SU-DHL-6 (cell line): ENCODE data around the gene AFF2.

Experiments used
- H2AFZ ChIP-seq: fragments of 200-600 bp; sonication (generic); 2 replicates; pipeline ENCODE4 v1.6.1; 2014; ENCODE audit warnings: low read depth, mild to moderate bottlenecking, moderate library complexity, mixed read lengths, antibody characterized with exemption, low read length; ENCODE audit not compliant: severe bottlenecking
- H3F3A ChIP-seq: fragments of 200-600 bp; shearing (Covaris generic); 2 replicates; pipeline ENCODE4 v1.6.0; 2016; ENCODE audit warnings: antibody characterized with exemption, mild to moderate bottlenecking; ENCODE audit not compliant: insufficient read depth
- H3K27ac ChIP-seq: fragments of 200-600 bp; sonication (generic); 2 replicates; pipeline ENCODE4 v1.5.1; 2016; ENCODE audit warnings: low read depth, mild to moderate bottlenecking, low read length, moderate library complexity, mixed read lengths
- H3K27me3 ChIP-seq: fragments of 200-600 bp; sonication (generic), shearing (Covaris generic); 2 replicates; pipeline ENCODE4 v1.6.0; 2014; ENCODE audit warnings: mild to moderate bottlenecking, low read length
- H3K36me3 ChIP-seq: fragments of 200-600 bp; sonication (generic); 2 replicates; pipeline ENCODE4 v1.6.1; 2014; ENCODE audit warnings: mild to moderate bottlenecking, low read length, mixed read lengths
- H3K4me2 ChIP-seq: fragments of 300-600, 200-600 bp; shearing (Covaris generic), sonication (generic); 2 replicates; pipeline ENCODE4 v1.6.0; 2014; ENCODE audit warnings: low read length, low read depth, mild to moderate bottlenecking; ENCODE audit not compliant: poor library complexity, severe bottlenecking
- H3K4me3 ChIP-seq: fragments of 200-600 bp; sonication (generic); 2 replicates; pipeline ENCODE4 v1.5.1; 2014; ENCODE audit warnings: antibody characterized with exemption, low read length, mild to moderate bottlenecking, mixed read lengths; ENCODE audit not compliant: insufficient read depth, poor library complexity, severe bottlenecking
- H3K79me2 ChIP-seq: fragments of 200-600 bp; sonication (generic); 2 replicates; pipeline ENCODE4 v1.6.1; 2014; ENCODE audit warnings: mild to moderate bottlenecking, low read length, moderate library complexity; ENCODE audit not compliant: insufficient read depth
- H3K9ac ChIP-seq: fragments of 200-600 bp; sonication (generic); 2 replicates; pipeline ENCODE4 v1.7.0; 2014; ENCODE audit warnings: mild to moderate bottlenecking, low read length
- H3K9me2 ChIP-seq: fragments of 200-600 bp; sonication (generic); replicated peaks from 2 replicates; pipeline ENCODE4 v1.6.1; 2014; ENCODE audit warnings: low read length; ENCODE audit not compliant: insufficient read depth
- H3K9me3 ChIP-seq: fragments of 200-600 bp; sonication (generic); 2 replicates; pipeline ENCODE4 v1.6.1; 2014; ENCODE audit warnings: low read length, mixed read lengths; ENCODE audit not compliant: insufficient read depth
- H4K20me1 ChIP-seq: fragments of 200-600 bp; sonication (generic); 2 replicates; pipeline ENCODE4 v1.6.1; 2014; ENCODE audit warnings: low read depth, mild to moderate bottlenecking, antibody characterized with exemption, low read length, moderate library complexity, mixed read lengths
- EZH2phosphoT487 ChIP-seq: fragments of 200-600 bp; sonication (generic), shearing (Covaris generic); conservative IDR thresholded peaks from 2 replicates; pipeline ENCODE4 v1.6.1; 2018; ENCODE audit warnings: mild to moderate bottlenecking, antibody characterized with exemption, low read length, moderate library complexity, mixed read lengths
- TF ChIP-seq, protein P1 (sequence below): fragments of 200-600 bp; sonication (generic); IDR thresholded peaks from one replicate; pipeline ENCODE4 v1.5.1; 2017; ENCODE audit warnings: antibody characterized with exemption, mild to moderate bottlenecking, low read length, moderate library complexity; ENCODE audit not compliant: insufficient read depth, poor library complexity, severe bottlenecking

The AFF2 gene

DNA sequence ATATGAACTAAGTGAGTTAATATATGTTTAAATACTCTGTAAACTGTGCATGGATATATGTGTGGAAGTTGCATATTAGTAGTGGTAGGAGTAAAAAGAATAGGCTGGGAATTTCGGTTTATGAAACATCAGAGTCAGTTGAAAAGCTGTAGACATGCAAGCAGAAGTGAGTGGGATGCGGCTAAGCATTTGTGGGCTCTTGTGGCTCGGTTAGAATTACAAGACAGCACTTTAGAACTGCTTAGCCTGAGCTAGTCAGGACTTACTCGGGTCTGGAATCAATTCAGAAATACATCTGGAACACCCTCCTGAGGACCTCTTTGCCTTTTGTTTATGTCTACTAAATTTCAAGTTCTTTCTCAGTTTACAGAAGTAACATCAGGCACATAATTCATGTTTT lies 93.6 kb downstream of the AFF2 start:
- H3K36me3 ChIP-seq = no peaks in the 10 kb centered on the region
- H3K9me3 ChIP-seq = no peaks in the 10 kb centered on the region
- H3K27ac ChIP-seq = no peak overlapping the region; the same call in 1 of the 2 replicates
- no peak overlapping the region for H2AFZ ChIP-seq
- no peaks in the 10 kb centered on the region for H3F3A ChIP-seq
- TF ChIP-seq, protein P1, sequence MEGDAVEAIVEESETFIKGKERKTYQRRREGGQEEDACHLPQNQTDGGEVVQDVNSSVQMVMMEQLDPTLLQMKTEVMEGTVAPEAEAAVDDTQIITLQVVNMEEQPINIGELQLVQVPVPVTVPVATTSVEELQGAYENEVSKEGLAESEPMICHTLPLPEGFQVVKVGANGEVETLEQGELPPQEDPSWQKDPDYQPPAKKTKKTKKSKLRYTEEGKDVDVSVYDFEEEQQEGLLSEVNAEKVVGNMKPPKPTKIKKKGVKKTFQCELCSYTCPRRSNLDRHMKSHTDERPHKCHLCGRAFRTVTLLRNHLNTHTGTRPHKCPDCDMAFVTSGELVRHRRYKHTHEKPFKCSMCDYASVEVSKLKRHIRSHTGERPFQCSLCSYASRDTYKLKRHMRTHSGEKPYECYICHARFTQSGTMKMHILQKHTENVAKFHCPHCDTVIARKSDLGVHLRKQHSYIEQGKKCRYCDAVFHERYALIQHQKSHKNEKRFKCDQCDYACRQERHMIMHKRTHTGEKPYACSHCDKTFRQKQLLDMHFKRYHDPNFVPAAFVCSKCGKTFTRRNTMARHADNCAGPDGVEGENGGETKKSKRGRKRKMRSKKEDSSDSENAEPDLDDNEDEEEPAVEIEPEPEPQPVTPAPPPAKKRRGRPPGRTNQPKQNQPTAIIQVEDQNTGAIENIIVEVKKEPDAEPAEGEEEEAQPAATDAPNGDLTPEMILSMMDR = no peak
- TF ChIP-seq EZH2phosphoT487 = no peak
- H3K4me3 ChIP-seq = no peak overlapping the region
- no peak overlapping the region for H3K9ac ChIP-seq
- peaks cover 100% of the 10 kb centered on the region for H3K79me2 ChIP-seq
- H4K20me1 ChIP-seq = no peaks in the 10 kb centered on the region
- H3K27me3 ChIP-seq = no peaks in the 10 kb centered on the region
- no peaks in the 10 kb centered on the region for H3K9me2 ChIP-seq
- H3K4me2 ChIP-seq = no peak overlapping the region

- no peaks in the 10 kb centered on the region for H3K27me3 ChIP-seq
These were observed 99.0 kb downstream of the AFF2 start for GRCh38 chrX:148599404-148599803.

DNA sequence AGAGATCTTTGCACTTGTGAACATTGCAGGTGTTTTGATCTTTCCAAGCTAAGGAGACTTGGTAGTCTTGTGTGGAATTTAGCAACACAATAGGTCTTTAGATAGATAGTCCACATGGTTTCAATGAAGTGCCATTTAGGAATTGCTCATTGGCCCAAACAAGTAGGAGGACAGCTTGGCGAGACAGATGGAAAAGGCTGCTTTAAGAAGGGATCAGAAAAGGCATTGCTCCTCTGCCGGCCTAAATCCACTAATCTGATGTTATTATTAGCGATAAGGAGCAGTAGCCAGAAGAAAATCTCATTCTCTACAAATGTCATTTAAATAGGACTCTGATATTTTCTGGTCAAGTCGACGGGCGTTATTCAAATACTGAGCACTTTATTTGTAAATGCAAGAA lies 99.7 kb downstream of the AFF2 start:
- no peak overlapping the region for H3K27ac ChIP-seq
- no peaks in the 10 kb centered on the region for H3K9me3 ChIP-seq
- no peak overlapping the region for H2AFZ ChIP-seq
- H3K27me3 ChIP-seq = no peaks in the 10 kb centered on the region
- H3K36me3 ChIP-seq = peaks cover 2% of the 10 kb centered on the region; the same call in 1 of the 2 replicates
- no peak overlapping the region for H3K9ac ChIP-seq
- TF ChIP-seq, protein P1 = no peak
- no peak for TF ChIP-seq EZH2phosphoT487
- no peaks in the 10 kb centered on the region; the same call in 1 of the 2 replicates for H3F3A ChIP-seq
- H3K9me2 ChIP-seq = no peaks in the 10 kb centered on the region
- no peak overlapping the region for H3K4me3 ChIP-seq
- H4K20me1 ChIP-seq = no peaks in the 10 kb centered on the region
- H3K79me2 ChIP-seq = peaks cover 100% of the 10 kb centered on the region
- H3K4me2 ChIP-seq = no peak overlapping the region

More at GRCh38 chrX:148599404-148599803, 99.0 kb downstream of the AFF2 start:
- no peak overlapping the region for H2AFZ ChIP-seq
- H3K9me2 ChIP-seq = no peaks in the 10 kb centered on the region
- peaks cover 100% of the 10 kb centered on the region for H3K79me2 ChIP-seq
- H3K4me3 ChIP-seq = no peak overlapping the region
- no peak overlapping the region for H3K9ac ChIP-seq
- peaks cover 2% of the 10 kb centered on the region; the same call in 1 of the 2 replicates for H3K36me3 ChIP-seq
- no peak overlapping the region for H3K27ac ChIP-seq
- no peak overlapping the region for H3K4me2 ChIP-seq
- no peaks in the 10 kb centered on the region for H4K20me1 ChIP-seq
- H3F3A ChIP-seq = no peaks in the 10 kb centered on the region
- no peaks in the 10 kb centered on the region for H3K9me3 ChIP-seq
- TF ChIP-seq, protein P1 = no peak
- no peak for TF ChIP-seq EZH2phosphoT487
